HL-60 (cell line): ENCODE data around the gene MACF1.

ENCODE experiments used
- GABPA ChIP-seq: IDR thresholded peaks from 2 replicates; pipeline ENCODE4 v1.6.1; 2012; ENCODE audit warnings: low read depth
- POLR2AphosphoS5 ChIP-seq: IDR thresholded peaks from 2 replicates; pipeline ENCODE4 v1.6.1; 2012; ENCODE audit warnings: low read depth
- TF ChIP-seq, protein P1 (sequence below): IDR thresholded peaks from one replicate; pipeline ENCODE4 v1.5.1; 2011; ENCODE audit warnings: low read length, control low read depth, inconsistent platforms; ENCODE audit not compliant: insufficient read depth

DNA sequence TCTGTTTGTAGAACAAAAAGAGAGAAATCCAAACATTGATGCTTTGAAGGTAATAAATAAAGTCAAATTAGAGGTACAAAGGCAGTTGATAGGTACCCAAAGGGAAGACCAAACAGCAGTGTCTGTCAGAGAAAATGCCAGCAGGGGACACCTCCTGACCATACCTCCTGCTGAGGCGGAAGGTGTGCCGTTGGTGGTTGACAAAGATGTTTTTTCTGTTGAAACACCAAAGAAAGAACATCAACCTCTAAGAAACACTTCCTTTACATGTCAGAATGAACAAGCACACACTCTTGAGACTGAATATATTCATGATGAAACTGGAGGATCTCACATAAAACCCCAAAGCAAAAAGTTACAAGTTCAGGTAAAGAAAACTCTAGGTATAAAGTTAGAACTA, 128.3 kb downstream of the MACF1 start:
- TF ChIP-seq, protein P1, sequence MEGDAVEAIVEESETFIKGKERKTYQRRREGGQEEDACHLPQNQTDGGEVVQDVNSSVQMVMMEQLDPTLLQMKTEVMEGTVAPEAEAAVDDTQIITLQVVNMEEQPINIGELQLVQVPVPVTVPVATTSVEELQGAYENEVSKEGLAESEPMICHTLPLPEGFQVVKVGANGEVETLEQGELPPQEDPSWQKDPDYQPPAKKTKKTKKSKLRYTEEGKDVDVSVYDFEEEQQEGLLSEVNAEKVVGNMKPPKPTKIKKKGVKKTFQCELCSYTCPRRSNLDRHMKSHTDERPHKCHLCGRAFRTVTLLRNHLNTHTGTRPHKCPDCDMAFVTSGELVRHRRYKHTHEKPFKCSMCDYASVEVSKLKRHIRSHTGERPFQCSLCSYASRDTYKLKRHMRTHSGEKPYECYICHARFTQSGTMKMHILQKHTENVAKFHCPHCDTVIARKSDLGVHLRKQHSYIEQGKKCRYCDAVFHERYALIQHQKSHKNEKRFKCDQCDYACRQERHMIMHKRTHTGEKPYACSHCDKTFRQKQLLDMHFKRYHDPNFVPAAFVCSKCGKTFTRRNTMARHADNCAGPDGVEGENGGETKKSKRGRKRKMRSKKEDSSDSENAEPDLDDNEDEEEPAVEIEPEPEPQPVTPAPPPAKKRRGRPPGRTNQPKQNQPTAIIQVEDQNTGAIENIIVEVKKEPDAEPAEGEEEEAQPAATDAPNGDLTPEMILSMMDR = no peak
- TF ChIP-seq POLR2AphosphoS5 (no peak), GABPA (no peak)
